Left ventricle myocardium inferior (tissue), 1 donor: Measurements from ENCODE around the gene MED22. TPM values are rescaled to one million over a fixed set of nuclear protein-coding genes. Genes with fewer than 3 reads are reported as not detected.

ENCODE experiments used
- DNase-seq: peaks from one replicate; pipeline ENCODE4 v3.0.0-alpha.2; 2020
- H3K27ac ChIP-seq: fragments of 200-600 bp; replicated peaks from 2 replicates; pipeline ENCODE4 v1.8.0; 2021
- H3K27me3 ChIP-seq: fragments of 200-600 bp; 2 replicates; pipeline ENCODE4 v1.8.0; 2021; ENCODE audit warnings: low read depth
- H3K36me3 ChIP-seq: fragments of 200-600 bp; 2 replicates; pipeline ENCODE4 v1.8.0; 2021
- H3K4me1 ChIP-seq: fragments of 200-600 bp; 2 replicates; pipeline ENCODE4 v1.8.0; 2021
- H3K4me3 ChIP-seq: fragments of 200-600 bp; 2 replicates; pipeline ENCODE4 v1.8.0; 2021; ENCODE audit warnings: mild to moderate bottlenecking, moderate library complexity
- H3K9me3 ChIP-seq: fragments of 200-600 bp; replicated peaks from 2 replicates; pipeline ENCODE4 v1.8.0; 2021
- intact Hi-C: fragments of 100-400 bp; cut with micrococcal nuclease; formaldehyde crosslinking; loops from one replicate; pipeline ENCODE4 v1.11.0; 2022
- total RNA-seq: library from RNA; stranded (reverse); fragmentation: NEBNext Ultra II Directional; extraction: Animal tissue kit (Norgen Biotek cat#: 25700); gene quantifications from one replicate; pipeline ENCODE4 v1.2.1, GENCODE V29; 2021
- TF ChIP-seq, protein P1 (sequence below): fragments of 200-600 bp; IDR thresholded peaks from 2 replicates; pipeline ENCODE4 v1.8.0; 2021; ENCODE audit warnings: antibody characterized with exemption, mild to moderate bottlenecking, borderline replicate concordance
- donor health status: DM: no; HTN: yes; CAD: no; lungs with severe emphysema.

MED22 gene
- total RNA-seq, 1 donor from 2014 or later, result 18.4 TPM

DNA sequence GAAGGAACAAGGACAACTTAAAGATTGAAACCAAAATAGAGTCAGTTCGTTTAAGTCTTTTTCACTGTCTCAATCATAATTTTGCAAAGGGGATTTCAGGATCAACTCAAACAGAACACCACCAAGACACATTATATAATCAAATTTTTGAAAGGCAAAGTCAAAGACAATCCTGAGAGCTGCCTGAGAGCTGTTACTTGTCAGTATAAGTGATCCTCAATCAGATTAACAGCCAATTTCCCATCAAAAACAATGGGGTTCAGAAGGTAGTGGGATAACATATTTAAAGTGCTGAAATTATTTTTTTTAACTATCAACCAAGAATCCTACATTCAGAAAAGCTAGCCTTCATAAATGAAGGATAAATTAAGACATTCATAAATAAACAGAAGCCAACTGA lies 53.7 kb downstream of the MED22 start:
- Histone ChIP-seq H3K9me3 (peaks cover 6% of the 10 kb centered on the region), H3K4me3 (no peak overlapping the region), H3K27ac (no peak overlapping the region), H3K4me1 (no peaks in the 10 kb centered on the region), H3K27me3 (peaks cover 71% of the 10 kb centered on the region), H3K36me3 (no peaks in the 10 kb centered on the region)
- no peak for DNase-seq
- intact Hi-C loops, result no loop called here
- TF ChIP-seq, protein P1, sequence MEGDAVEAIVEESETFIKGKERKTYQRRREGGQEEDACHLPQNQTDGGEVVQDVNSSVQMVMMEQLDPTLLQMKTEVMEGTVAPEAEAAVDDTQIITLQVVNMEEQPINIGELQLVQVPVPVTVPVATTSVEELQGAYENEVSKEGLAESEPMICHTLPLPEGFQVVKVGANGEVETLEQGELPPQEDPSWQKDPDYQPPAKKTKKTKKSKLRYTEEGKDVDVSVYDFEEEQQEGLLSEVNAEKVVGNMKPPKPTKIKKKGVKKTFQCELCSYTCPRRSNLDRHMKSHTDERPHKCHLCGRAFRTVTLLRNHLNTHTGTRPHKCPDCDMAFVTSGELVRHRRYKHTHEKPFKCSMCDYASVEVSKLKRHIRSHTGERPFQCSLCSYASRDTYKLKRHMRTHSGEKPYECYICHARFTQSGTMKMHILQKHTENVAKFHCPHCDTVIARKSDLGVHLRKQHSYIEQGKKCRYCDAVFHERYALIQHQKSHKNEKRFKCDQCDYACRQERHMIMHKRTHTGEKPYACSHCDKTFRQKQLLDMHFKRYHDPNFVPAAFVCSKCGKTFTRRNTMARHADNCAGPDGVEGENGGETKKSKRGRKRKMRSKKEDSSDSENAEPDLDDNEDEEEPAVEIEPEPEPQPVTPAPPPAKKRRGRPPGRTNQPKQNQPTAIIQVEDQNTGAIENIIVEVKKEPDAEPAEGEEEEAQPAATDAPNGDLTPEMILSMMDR, result no peak

DNA sequence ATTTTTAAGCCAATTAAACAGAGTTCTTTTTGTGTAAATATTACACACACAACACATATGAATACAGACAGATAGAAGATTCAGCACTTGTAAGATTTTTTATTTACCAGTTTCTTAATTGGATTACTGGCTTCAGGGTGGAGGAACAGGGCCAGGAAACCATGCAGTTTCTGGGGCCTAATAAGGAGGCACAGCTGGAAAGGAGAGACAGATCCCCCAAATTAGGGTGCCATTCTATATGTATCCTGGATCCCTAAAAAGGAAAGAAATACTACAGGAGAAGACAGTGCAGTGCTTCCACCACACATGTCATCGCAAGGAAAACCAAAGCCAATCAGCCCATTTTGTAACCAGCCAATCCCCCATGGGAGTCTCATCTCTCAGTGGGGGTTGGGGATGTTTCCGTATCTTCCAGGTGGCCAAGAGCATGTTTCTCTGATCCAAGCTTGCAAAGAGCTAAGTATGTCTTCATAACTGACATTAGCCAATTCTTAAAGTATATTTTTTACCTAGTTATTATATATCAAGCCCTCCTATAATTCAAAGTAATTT lies 57.1 kb downstream of the MED22 start:
- Histone ChIP-seq H3K4me1 (no peaks in the 10 kb centered on the region), H3K4me3 (no peak overlapping the region)

More for the DNA sequence above, 57.1 kb downstream of the MED22 start:
- Histone ChIP-seq H3K27me3 (peaks cover 44% of the 10 kb centered on the region), H3K27ac (no peak overlapping the region), H3K36me3 (no peaks in the 10 kb centered on the region), H3K9me3 (peaks cover 16% of the 10 kb centered on the region)
- TF ChIP-seq, protein P1, result no peak
- intact Hi-C loops, result no loop called here
- no peak for DNase-seq

Other genes starting within 250 kb of the MED22 start
- 24.6 TPM for gene RALGDS, start 226.9 kb downstream of the MED22 start, total RNA-seq
- 6.3 TPM for gene GBGT1, start 184.2 kb downstream of the MED22 start, total RNA-seq
- gene OBP2B, start 138.9 kb downstream of the MED22 start, total RNA-seq, result not detected
- gene ABO, start 72.9 kb downstream of the MED22 start, total RNA-seq, result 2.3 TPM
- gene SURF6, start 11.9 kb downstream of the MED22 start, total RNA-seq, result 11.6 TPM
- 859 TPM for gene RPL7A, start 87 bp upstream of the MED22 start, total RNA-seq
- 60.7 TPM for gene SURF1, start 8.4 kb upstream of the MED22 start, total RNA-seq
- 17.4 TPM for gene SURF2, start 8.4 kb upstream of the MED22 start, total RNA-seq
- 61.9 TPM for gene SURF4, start 27.9 kb upstream of the MED22 start, total RNA-seq
- not detected for gene STKLD1, start 28.2 kb upstream of the MED22 start, total RNA-seq
- gene REXO4, start 69.9 kb upstream of the MED22 start, total RNA-seq, result 16.5 TPM
- 3.1 TPM for gene ADAMTS13, start 74.2 kb upstream of the MED22 start, total RNA-seq
- 11.5 TPM for gene CACFD1, start 111.8 kb upstream of the MED22 start, total RNA-seq
- 2.0 TPM for gene SLC2A6, start 131.0 kb upstream of the MED22 start, total RNA-seq
- not detected for gene MYMK, start 176.8 kb upstream of the MED22 start, total RNA-seq
- gene ADAMTSL2, start 186.6 kb upstream of the MED22 start, total RNA-seq, result 6.0 TPM